CD4-positive, alpha-beta T cell treated with Interleukin-15 for 4 hours (primary cell): ENCODE data around the gene GPATCH2.
"Not testable (repeated sequence)": the region's sequence is repeated elsewhere in the genome, so short reads cannot be mapped to it uniquely, and the experiment has no call there.

ENCODE experiments used
- DNase-seq: peaks from one replicate; pipeline ENCODE4 v3.0.0-alpha.2; 2020; ENCODE audit warnings: low spot score

GPATCH2 gene

GRCh38 chr1:217443845-217444244 lies 187.0 kb downstream of the GPATCH2 start:
- DNase-seq: no peak

GRCh38 chr1:217437376-217437775 lies 193.5 kb downstream of the GPATCH2 start:
- no peak for DNase-seq

GRCh38 chr1:217435204-217435603 lies 195.7 kb downstream of the GPATCH2 start:
- no peak for DNase-seq

GRCh38 chr1:217433664-217434063 lies 197.2 kb downstream of the GPATCH2 start:
- no peak for DNase-seq

GRCh38 chr1:217432339-217432738 lies 198.6 kb downstream of the GPATCH2 start:
- DNase-seq: no peak

- no peak for DNase-seq
These were observed 199.5 kb downstream of the GPATCH2 start for GRCh38 chr1:217431395-217431794.

- DNase-seq: no peak
These were observed 205.5 kb downstream of the GPATCH2 start for GRCh38 chr1:217425422-217425821.

- DNase-seq: no peak
These were observed 211.7 kb downstream of the GPATCH2 start for GRCh38 chr1:217419194-217419551.

GRCh38 chr1:217418269-217419193 lies 212.4 kb downstream of the GPATCH2 start:
- no peak for DNase-seq

- no peak for DNase-seq
These were observed 213.5 kb downstream of the GPATCH2 start for GRCh38 chr1:217417363-217417762.

GRCh38 chr1:217407534-217408001 lies 223.3 kb downstream of the GPATCH2 start:
- DNase-seq: no peak

GRCh38 chr1:217403026-217403720 lies 227.7 kb downstream of the GPATCH2 start:
- DNase-seq: no peak

GRCh38 chr1:217402301-217402700 lies 228.6 kb downstream of the GPATCH2 start:
- DNase-seq: no peak

- no peak for DNase-seq
These were observed 237.0 kb downstream of the GPATCH2 start for GRCh38 chr1:217393896-217394295.

GRCh38 chr1:217392441-217392840 lies 238.4 kb downstream of the GPATCH2 start:
- no peak for DNase-seq

GRCh38 chr1:217389895-217390294 lies 241.0 kb downstream of the GPATCH2 start:
- no peak for DNase-seq

GRCh38 chr1:217388522-217389065 lies 242.3 kb downstream of the GPATCH2 start:
- DNase-seq: no peak

GRCh38 chr1:217381773-217382172 lies 249.1 kb downstream of the GPATCH2 start:
- DNase-seq: not testable (repeated sequence)

GRCh38 chr1:217379804-217380203 lies 251.1 kb downstream of the GPATCH2 start:
- not testable (repeated sequence) for DNase-seq

- DNase-seq: no peak
These were observed 251.6 kb downstream of the GPATCH2 start for GRCh38 chr1:217379336-217379735.
